ENCODE data around the gene TIGIT.

TIGIT gene

GRCh38 chr3:114313426-114313825, 19.6 kb downstream of the TIGIT start:
- no peak for DNase-seq

GRCh38 chr3:114314282-114314681, 20.5 kb downstream of the TIGIT start:
- no peak for DNase-seq

- DNase-seq: no peak
Measured at GRCh38 chr3:114318295-114318694, 24.5 kb downstream of the TIGIT start.

GRCh38 chr3:114319453-114319852, 25.6 kb downstream of the TIGIT start:
- DNase-seq: no peak

GRCh38 chr3:114320246-114320645, 26.4 kb downstream of the TIGIT start:
- no peak for DNase-seq

GRCh38 chr3:114323546-114324254, 29.9 kb downstream of the TIGIT start:
- DNase-seq: no peak

GRCh38 chr3:114327665-114328064, 33.8 kb downstream of the TIGIT start:
- no peak for DNase-seq

GRCh38 chr3:114328345-114328744, 34.5 kb downstream of the TIGIT start:
- no peak for DNase-seq

- DNase-seq: no peak
Measured at GRCh38 chr3:114329823-114330222, 36.0 kb downstream of the TIGIT start.

GRCh38 chr3:114331007-114331406, 37.2 kb downstream of the TIGIT start:
- no peak for DNase-seq

- DNase-seq: no peak
Measured at GRCh38 chr3:114331710-114332109, 37.9 kb downstream of the TIGIT start.

- DNase-seq: no peak
Measured at GRCh38 chr3:114332342-114333179, 38.7 kb downstream of the TIGIT start.

- no peak for DNase-seq
Measured at GRCh38 chr3:114333180-114333922, 39.5 kb downstream of the TIGIT start.

GRCh38 chr3:114333923-114334240, 40.1 kb downstream of the TIGIT start:
- DNase-seq: no peak

- no peak for DNase-seq
Measured at GRCh38 chr3:114336122-114336697, 42.4 kb downstream of the TIGIT start.

- no peak for DNase-seq
Measured at GRCh38 chr3:114336857-114337256, 43.0 kb downstream of the TIGIT start.

- DNase-seq: no peak
Measured at GRCh38 chr3:114338651-114339357, 45.0 kb downstream of the TIGIT start.

GRCh38 chr3:114344492-114344891, 50.7 kb downstream of the TIGIT start:
- no peak for DNase-seq

GRCh38 chr3:114350271-114350670, 56.4 kb downstream of the TIGIT start:
- no peak for DNase-seq

GRCh38 chr3:114350690-114351089, 56.9 kb downstream of the TIGIT start:
- no peak for DNase-seq

- DNase-seq: no peak
Measured at GRCh38 chr3:114351123-114351821, 57.4 kb downstream of the TIGIT start.

GRCh38 chr3:114351822-114352145, 58.0 kb downstream of the TIGIT start:
- DNase-seq: no peak
